ENCODE measurements around the gene TCL1A. TPM values are rescaled to one million over a fixed set of nuclear protein-coding genes. Genes with fewer than 3 reads are reported as not detected.

Gene TCL1A
- total RNA-seq, 1 experiment from 2014 or later: 0.30 TPM

GRCh38 chr14:95759941-95760340, 46.0 kb upstream of the TCL1A start:
- no peak overlapping the region for H3K4me2 ChIP-seq (ENCODE audit: low read length)
- H3K9ac ChIP-seq (ENCODE audit: low read length): no peak overlapping the region
- RAD21 ChIA-PET (ENCODE audit: low non-redundant PET in 1 of 2, low total read pairs in 2 of 2, uncharacterized antibody in 2 of 2, unreplicated experiment in 2 of 2): no interaction called here
- ATAC-seq: no peak
- H3K36me3 ChIP-seq (ENCODE audit: control insufficient read depth in 1 of 2, insufficient read depth in 2 of 2, low read length in 2 of 2): no peaks in the 10 kb centered on the region
- H3K4me1 ChIP-seq (ENCODE audit: control insufficient read depth in 1 of 2, insufficient read depth in 2 of 2, low read length in 2 of 2): no peaks in the 10 kb centered on the region
- H3K27ac ChIP-seq (ENCODE audit: low read depth, low read length): no peak overlapping the region
- no peak for DNase-seq (ENCODE audit: low read depth, low spot score)
- POLR2A ChIA-PET: no interaction called here
- H3K27me3 ChIP-seq (ENCODE audit: insufficient read depth, low read length): peaks cover 39% of the 10 kb centered on the region
- intact Hi-C loops (cut with micrococcal nuclease): no loop called here
- H3K9me2 ChIP-seq (ENCODE audit: insufficient read depth): no peaks in the 10 kb centered on the region
- H4K20me1 ChIP-seq (ENCODE audit: insufficient read depth): no peaks in the 10 kb centered on the region
- H2AFZ ChIP-seq (ENCODE audit: low read depth, low read length, poor library complexity, severe bottlenecking): no peak overlapping the region
- no peaks in the 10 kb centered on the region for H3K79me2 ChIP-seq (ENCODE audit: insufficient read depth, low read length)
- CTCF ChIA-PET: no interaction called here
- TF ChIP-seq ELF1 (IDR thresholded peaks at IDR 0.05; ENCODE audit: borderline replicate concordance, low read depth) (no peak), FOSL1 (IDR thresholded peaks at IDR 0.05; ENCODE audit: low read depth) (no peak), ATF3 (IDR thresholded peaks at IDR 0.05) (no peak), SIN3A (IDR thresholded peaks at IDR 0.05; ENCODE audit: low read depth) (no peak), POLR2AphosphoS5 (IDR thresholded peaks at IDR 0.05; ENCODE audit: low read depth, low read length) (no peak), MAX (IDR thresholded peaks at IDR 0.05) (no peak), RAD21 (IDR thresholded peaks at IDR 0.05; ENCODE audit: low read depth) (no peak), ZNF274 (IDR thresholded peaks at IDR 0.05; ENCODE audit: low read depth, low read length) (no peak), EZH2 (IDR thresholded peaks at IDR 0.05) (no peak), YY1 (IDR thresholded peaks at IDR 0.05; ENCODE audit: extremely low read depth, insufficient replicate concordance, low read depth, low read length) (no peak), JUND (IDR thresholded peaks at IDR 0.05) (no peak), TCF7L2 (IDR thresholded peaks at IDR 0.05; ENCODE audit: borderline replicate concordance, extremely low read depth, insufficient read depth, insufficient read length) (no peak), CTCF (IDR thresholded peaks at IDR 0.05 in 2 of 3, conservative IDR thresholded peaks at IDR 0.05 in 1 of 3; ENCODE audit: borderline replicate concordance in 1 of 3, insufficient read depth in 1 of 3, low read depth in 2 of 3, low read length in 2 of 3) (no peak), ZFX (IDR thresholded peaks at IDR 0.05) (no peak), CEBPB (IDR thresholded peaks at IDR 0.05; ENCODE audit: low read depth) (no peak), SRF (IDR thresholded peaks at IDR 0.05; ENCODE audit: low read depth) (no peak), ZBTB33 (IDR thresholded peaks at IDR 0.05; ENCODE audit: extremely low read depth, insufficient replicate concordance, low read length) (no peak)
- BruUV-seq (replicated peaks): no TSS peak
- no peaks in the 10 kb centered on the region for H3K9me3 ChIP-seq (ENCODE audit: control insufficient read depth in 1 of 2, insufficient read depth in 1 of 2, low read depth in 1 of 2, low read length in 2 of 2)
- no peak overlapping the region for H3K4me3 ChIP-seq (replicated peaks in 1 of 2; ENCODE audit: low read depth in 1 of 2, low read length in 2 of 2)

All from HCT116 (cell line).